Muscle of leg (tissue), 11 donors: ENCODE measurements around the gene LILRB2. TPM values are rescaled to one million over a fixed set of nuclear protein-coding genes. Genes with fewer than 3 reads are reported as not detected.
"Not testable (repeated sequence)": the region's sequence is repeated elsewhere in the genome, so short reads cannot be mapped to it uniquely, and the experiment has no call there.

ENCODE experiments used
- DNase-seq: peaks from one replicate; pipeline ENCODE4 v3.0.0; 2013
- H3K27ac ChIP-seq: one replicate; pipeline ENCODE4 v1.5.1; 2013; ENCODE audit warnings: mild to moderate bottlenecking, low read length, control low read depth
- H3K27me3 ChIP-seq: one replicate; pipeline ENCODE4 v1.6.1; 2013; ENCODE audit warnings: low read length; ENCODE audit not compliant: control insufficient read depth, insufficient read depth
- H3K36me3 ChIP-seq: one replicate; pipeline ENCODE4 v1.6.1; 2013; ENCODE audit warnings: low read length; ENCODE audit not compliant: control insufficient read depth, insufficient read depth
- H3K4me1 ChIP-seq: one replicate; pipeline ENCODE4 v1.6.1; 2013; ENCODE audit warnings: low read length; ENCODE audit not compliant: control insufficient read depth, insufficient read depth
- H3K4me3 ChIP-seq: one replicate; pipeline ENCODE4 v1.5.1; 2013; ENCODE audit warnings: low read length, control low read depth
- H3K9me3 ChIP-seq: replicated peaks from 2 replicates; pipeline ENCODE4 v1.6.1; 2013; ENCODE audit warnings: low read depth, low read length; ENCODE audit not compliant: control insufficient read depth
- WGBS: methylation state at CpG from one replicate; pipeline ENCODE4 v1.1.5; 2013; ENCODE audit warnings: missing lambda C conversion rate; ENCODE audit not compliant: insufficient coverage; 5-methylcytosine and 5-hydroxymethylcytosine counted together
- polyA plus RNA-seq, 8 donors: library from polyadenylated mRNA; unstranded; fragments of 120-200 nt; gene quantifications; one replicate each; pipeline versions ENCODE4 v1.2.1 to v1.2.3, GENCODE V29; 2013; ENCODE audit warnings: inconsistent platforms in 1 of 8, low replicate concordance in 1 of 8; ENCODE audit not compliant: insufficient read length in 8 of 8, insufficient read depth in 1 of 8
- total RNA-seq: library from RNA; stranded (reverse); fragments of 120-200 nt; gene quantifications from one replicate; pipeline ENCODE4 v1.2.4, GENCODE V29; 2013

Gene LILRB2
- total and polyA plus RNA-seq, 9 donors = 0.53 to 2.9 (median 2.1) TPM

GRCh38 chr19:54275951-54276350, 5.0 kb downstream of the LILRB2 start:
- peaks cover 2% of the 10 kb centered on the region for H3K27me3 ChIP-seq
- no peaks in the 10 kb centered on the region for H3K4me1 ChIP-seq
- H3K36me3 ChIP-seq = no peaks in the 10 kb centered on the region
- WGBS = 33% methylated on average over 2 of the region's 9 CpGs
- H3K4me3 ChIP-seq = no peak overlapping the region
- DNase-seq = no peak
- no peaks in the 10 kb centered on the region for H3K9me3 ChIP-seq
- no peak overlapping the region for H3K27ac ChIP-seq

- H3K27ac ChIP-seq, H3K36me3 ChIP-seq, H3K27me3 ChIP-seq, H3K4me3 ChIP-seq, H3K4me1 ChIP-seq, H3K9me3 ChIP-seq, DNase-seq: not testable (repeated sequence)
- WGBS = 54% methylated on average over 3 of the region's 9 CpGs
These were observed 6.4 kb downstream of the LILRB2 start for GRCh38 chr19:54274516-54274915.

GRCh38 chr19:54273821-54274220, 7.1 kb downstream of the LILRB2 start:
- WGBS = no CpG with 5 or more reads among the region's 3 CpGs
- DNase-seq = no peak
- H3K27me3 ChIP-seq = peaks cover 2% of the 10 kb centered on the region
- H3K4me1 ChIP-seq = no peaks in the 10 kb centered on the region
- no peaks in the 10 kb centered on the region for H3K36me3 ChIP-seq
- no peak overlapping the region for H3K27ac ChIP-seq
- H3K4me3 ChIP-seq = no peak overlapping the region
- H3K9me3 ChIP-seq = no peaks in the 10 kb centered on the region

- not testable (repeated sequence) for H3K27me3 ChIP-seq, DNase-seq, H3K4me3 ChIP-seq, H3K36me3 ChIP-seq, H3K27ac ChIP-seq, H3K9me3 ChIP-seq, H3K4me1 ChIP-seq
- 47% methylated on average over 4 of the region's 5 CpGs for WGBS
These were observed 8.7 kb downstream of the LILRB2 start for GRCh38 chr19:54272181-54272580.

- not testable (repeated sequence) for H3K27me3 ChIP-seq, H3K4me3 ChIP-seq, DNase-seq, H3K36me3 ChIP-seq, H3K9me3 ChIP-seq, H3K4me1 ChIP-seq
- peak overlapping the region; percentile 42 for H3K27ac ChIP-seq
- no CpG with 5 or more reads among the region's 4 CpGs for WGBS
These were observed 9.3 kb downstream of the LILRB2 start for GRCh38 chr19:54271587-54271986.

- H3K27ac ChIP-seq = peak overlapping the region; percentile 42
- no peak overlapping the region for H3K4me3 ChIP-seq
- peak; percentile 57 for DNase-seq
- no peaks in the 10 kb centered on the region for H3K36me3 ChIP-seq
- 81% methylated on average over 5 of the region's 8 CpGs for WGBS
- no peaks in the 10 kb centered on the region for H3K27me3 ChIP-seq
- H3K9me3 ChIP-seq = no peaks in the 10 kb centered on the region
- no peaks in the 10 kb centered on the region for H3K4me1 ChIP-seq
These were observed 9.8 kb downstream of the LILRB2 start for GRCh38 chr19:54271106-54271505.

- WGBS = no CpG with 5 or more reads among the region's 2 CpGs
- Histone ChIP-seq H3K4me1 (no peaks in the 10 kb centered on the region), H3K27ac (no peak overlapping the region), H3K36me3 (no peaks in the 10 kb centered on the region), H3K27me3 (no peaks in the 10 kb centered on the region), H3K9me3 (no peaks in the 10 kb centered on the region), H3K4me3 (no peak overlapping the region)
- DNase-seq = no peak
These were observed 12.0 kb downstream of the LILRB2 start for GRCh38 chr19:54268936-54269335.

GRCh38 chr19:54266133-54266532, 14.8 kb downstream of the LILRB2 start:
- Histone ChIP-seq H3K9me3 (no peaks in the 10 kb centered on the region), H3K27me3 (no peaks in the 10 kb centered on the region), H3K27ac (no peak overlapping the region), H3K36me3 (no peaks in the 10 kb centered on the region), H3K4me1 (no peaks in the 10 kb centered on the region), H3K4me3 (no peak overlapping the region)
- DNase-seq = peak; percentile 62
- WGBS = 0% methylated on average over 2 of the region's 6 CpGs

GRCh38 chr19:54262470-54262869, 18.4 kb downstream of the LILRB2 start:
- Histone ChIP-seq H3K27ac (no peak overlapping the region), H3K4me3 (no peak overlapping the region), H3K9me3 (no peaks in the 10 kb centered on the region), H3K36me3 (no peaks in the 10 kb centered on the region), H3K27me3 (no peaks in the 10 kb centered on the region), H3K4me1 (no peaks in the 10 kb centered on the region)
- no CpG with 5 or more reads among the region's 2 CpGs for WGBS
- no peak for DNase-seq

- 64% methylated on average over 7 of the region's 11 CpGs for WGBS
- Histone ChIP-seq H3K36me3 (no peaks in the 10 kb centered on the region), H3K27me3 (no peaks in the 10 kb centered on the region), H3K4me1 (no peaks in the 10 kb centered on the region), H3K4me3 (no peak overlapping the region), H3K9me3 (no peaks in the 10 kb centered on the region), H3K27ac (no peak overlapping the region)
- DNase-seq = no peak
These were observed 18.8 kb downstream of the LILRB2 start for GRCh38 chr19:54262066-54262465.

GRCh38 chr19:54257116-54257480, 23.8 kb downstream of the LILRB2 start, which contains the start of gene LILRB5:
Gene LILRB5 (minus strand): TSS chr19:54257273. CDS start chr19:54257193, 80 bp downstream.
- Histone ChIP-seq H3K36me3 (no peaks in the 10 kb centered on the region), H3K4me3 (peak within 1 kb of the TSS; percentile 12), H3K9me3 (no peaks in the 10 kb centered on the region), H3K4me1 (no peaks in the 10 kb centered on the region), H3K27ac (no peak within 1 kb of the TSS), H3K27me3 (no peaks in the 10 kb centered on the region)
- peak; percentile 37 for DNase-seq
- 66% methylated on average over 7 of the region's 9 CpGs for WGBS
